Regular cardiac myocyte (primary cell): Measurements from ENCODE around the gene RBM24. TPM values are rescaled to one million over a fixed set of nuclear protein-coding genes. Genes with fewer than 3 reads are reported as not detected.

ENCODE experiments used
- total RNA-seq: library from RNA; depleted of rRNA; stranded (reverse); fragments of >200 nt; gene quantifications from 2 replicates; pipeline ENCODE4 v1.2.3, GENCODE V29; 2014

Gene RBM24
- 5.6 and 8.2 TPM in 2 replicates for total RNA-seq

GRCh38 chr6:17281100-17281496 is at the start of gene RBM24:
RBM24 (plus strand) TSS chr6:17281361; CDS start chr6:17281582, 221 bp downstream.

Other genes with a start within 250 kb of the RBM24 start
- not detected in 2 replicates for gene STMND1, start 179.3 kb upstream of the RBM24 start, total RNA-seq
- 17.2 and 17.8 TPM in 2 replicates for gene CAP2, start 112.2 kb downstream of the RBM24 start, total RNA-seq